ENCODE data around the gene OSBPL8. TPM values are rescaled to one million over a fixed set of nuclear protein-coding genes. Genes with fewer than 3 reads are reported as not detected.

The OSBPL8 gene, protein sequence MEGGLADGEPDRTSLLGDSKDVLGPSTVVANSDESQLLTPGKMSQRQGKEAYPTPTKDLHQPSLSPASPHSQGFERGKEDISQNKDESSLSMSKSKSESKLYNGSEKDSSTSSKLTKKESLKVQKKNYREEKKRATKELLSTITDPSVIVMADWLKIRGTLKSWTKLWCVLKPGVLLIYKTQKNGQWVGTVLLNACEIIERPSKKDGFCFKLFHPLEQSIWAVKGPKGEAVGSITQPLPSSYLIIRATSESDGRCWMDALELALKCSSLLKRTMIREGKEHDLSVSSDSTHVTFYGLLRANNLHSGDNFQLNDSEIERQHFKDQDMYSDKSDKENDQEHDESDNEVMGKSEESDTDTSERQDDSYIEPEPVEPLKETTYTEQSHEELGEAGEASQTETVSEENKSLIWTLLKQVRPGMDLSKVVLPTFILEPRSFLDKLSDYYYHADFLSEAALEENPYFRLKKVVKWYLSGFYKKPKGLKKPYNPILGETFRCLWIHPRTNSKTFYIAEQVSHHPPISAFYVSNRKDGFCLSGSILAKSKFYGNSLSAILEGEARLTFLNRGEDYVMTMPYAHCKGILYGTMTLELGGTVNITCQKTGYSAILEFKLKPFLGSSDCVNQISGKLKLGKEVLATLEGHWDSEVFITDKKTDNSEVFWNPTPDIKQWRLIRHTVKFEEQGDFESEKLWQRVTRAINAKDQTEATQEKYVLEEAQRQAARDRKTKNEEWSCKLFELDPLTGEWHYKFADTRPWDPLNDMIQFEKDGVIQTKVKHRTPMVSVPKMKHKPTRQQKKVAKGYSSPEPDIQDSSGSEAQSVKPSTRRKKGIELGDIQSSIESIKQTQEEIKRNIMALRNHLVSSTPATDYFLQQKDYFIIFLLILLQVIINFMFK
- total RNA-seq, result 29.0 and 36.3 TPM in 2 replicates

DNA sequence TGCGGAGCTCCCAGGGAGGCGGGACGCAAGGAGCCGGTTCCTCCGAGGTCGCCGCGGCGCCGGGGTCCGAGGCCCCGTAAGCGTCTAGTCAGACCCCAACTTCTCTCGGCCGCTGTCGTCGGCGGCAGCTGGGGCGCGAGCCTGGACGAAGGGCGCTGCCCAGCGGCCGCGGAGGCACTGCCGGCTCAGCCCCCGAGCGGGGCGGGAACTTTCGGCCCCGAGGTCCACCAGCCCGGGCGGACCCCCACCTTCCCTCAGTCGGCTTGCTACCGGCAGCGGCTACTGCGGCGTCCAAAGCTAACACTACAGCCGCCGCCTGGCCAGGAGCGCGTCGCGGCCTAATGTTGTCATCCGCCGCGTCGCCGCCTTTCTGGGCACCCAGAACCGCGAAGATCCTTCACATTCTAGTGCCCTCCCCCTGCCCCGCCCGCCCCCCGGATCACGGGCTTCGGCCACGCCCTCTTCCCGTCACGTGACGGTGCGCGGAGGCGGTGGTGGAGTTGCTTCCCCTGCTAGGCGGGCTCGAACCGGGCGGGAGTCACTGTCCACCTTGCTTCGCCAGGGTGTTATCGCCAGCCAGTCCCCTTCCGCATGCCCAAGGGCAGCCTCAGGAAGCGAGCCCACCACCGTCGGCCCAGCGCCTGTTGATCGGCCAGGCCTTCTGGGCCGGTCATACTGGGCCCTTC, at the start of gene OSBPL8:
Gene OSBPL8, minus strand, starts transcription at position 372 of the 686 bp plus-strand sequence. CDS start 72,220 bp downstream, outside the sequence.

DNA sequence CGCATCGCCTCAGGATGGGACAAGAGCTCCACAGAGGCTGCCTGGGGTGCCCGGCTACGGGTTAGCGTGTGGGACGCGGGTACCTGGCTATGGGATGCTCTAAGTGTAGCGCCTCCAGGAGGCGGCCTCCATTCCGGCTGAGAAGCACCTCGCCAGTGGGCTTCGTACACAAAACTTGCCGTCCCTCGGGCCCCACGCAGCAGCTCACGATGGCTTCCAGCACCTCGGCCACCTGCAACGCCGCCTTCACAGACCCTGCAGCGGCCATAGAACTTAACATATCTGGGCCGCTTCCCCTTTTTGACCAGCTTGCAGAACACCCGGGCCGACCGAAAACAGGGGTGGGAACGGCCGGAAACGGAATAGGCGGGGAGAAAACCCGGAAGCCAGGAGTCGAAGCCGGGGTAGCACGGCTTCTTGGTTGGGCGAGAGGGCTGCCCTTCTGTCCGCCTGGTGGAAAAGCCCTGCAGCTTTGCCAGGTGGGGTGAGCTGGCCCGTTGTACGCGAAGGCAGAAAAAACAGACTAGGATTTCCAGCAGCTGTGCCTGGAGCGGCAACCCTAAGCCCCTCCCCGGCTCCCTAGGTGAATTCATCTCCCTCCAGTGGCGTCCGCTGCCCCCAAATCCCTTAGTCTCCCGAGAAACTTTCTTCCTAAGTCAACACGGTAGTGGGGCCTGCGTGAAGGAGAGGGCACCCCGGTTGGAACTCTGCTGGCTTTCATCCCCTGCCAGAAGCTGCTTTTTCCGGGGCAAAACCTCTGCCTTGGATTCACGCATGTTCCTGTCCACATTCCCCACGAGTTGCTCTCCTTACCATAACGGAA, 211.3 kb downstream of the OSBPL8 start, which contains the start of gene BBS10:
Gene BBS10, minus strand, starts transcription at position 337 of the 823 bp plus-strand sequence. Its CDS starts 57 bp downstream, at position 280.

Other genes with a start within 250 kb of the OSBPL8 start
- 8.3 and 8.5 TPM in 2 replicates for gene BBS10, start 211.4 kb downstream of the OSBPL8 start, total RNA-seq
- gene ZDHHC17, start 204.3 kb upstream of the OSBPL8 start, total RNA-seq, result 15.9 and 23.7 TPM in 2 replicates

All from pericardium fibroblast (primary cell).